Stimulated activated CD4-positive, alpha-beta T cell treated with anti-CD3 and anti-CD28 coated beads, Interleukin-1b, Interleukin-23, amount 100 ng/mL, for 1 hour (primary cell): ENCODE measurements around the gene ARHGEF4.
"Not testable (repeated sequence)": the region's sequence is repeated elsewhere in the genome, so short reads cannot be mapped to it uniquely, and the experiment has no call there.

Source experiments
- DNase-seq, 2 donors: peaks; one replicate each; pipeline ENCODE4 v3.0.0-alpha.2; 2020; ENCODE audit warnings: low read depth in 2 of 2

The ARHGEF4 gene

DNA sequence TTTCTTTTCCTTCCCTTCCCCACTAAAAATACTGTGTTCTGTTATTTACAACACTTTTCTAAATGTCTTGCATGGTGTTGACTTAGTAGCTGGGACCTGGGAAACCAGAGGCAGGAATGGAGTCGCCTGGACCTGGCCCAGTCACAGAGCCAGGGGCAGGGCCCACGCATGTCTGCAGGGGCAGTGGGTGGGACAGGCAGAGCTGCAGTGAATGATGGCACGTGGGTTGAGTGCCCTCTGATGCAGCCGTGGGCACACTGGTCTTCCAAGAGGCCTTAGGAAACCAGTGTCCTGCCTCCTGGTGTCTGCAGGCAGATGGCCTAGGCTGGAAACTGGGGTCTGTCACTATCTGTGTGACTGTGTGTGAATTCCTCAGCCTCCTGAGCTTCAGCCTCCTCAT is 46.8 kb downstream of the ARHGEF4 start:
- DNase-seq: no peak

DNA sequence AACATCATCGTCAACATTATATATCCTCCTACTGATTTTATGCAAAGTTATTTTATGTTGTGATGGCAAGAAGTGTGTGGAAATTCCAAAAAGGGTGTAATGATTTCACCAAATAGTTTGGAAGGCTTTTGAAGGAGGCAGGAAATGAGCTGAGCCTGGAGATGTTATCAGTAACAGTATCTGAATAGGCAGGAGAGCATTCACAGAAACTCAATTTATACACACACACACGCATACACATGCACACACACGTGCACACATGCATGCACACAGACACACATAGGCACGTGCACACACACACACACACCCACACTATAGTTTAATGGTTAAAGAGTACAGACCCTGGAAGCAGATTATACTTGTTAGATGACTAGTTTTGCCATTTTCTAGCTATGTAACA is 47.3 kb downstream of the ARHGEF4 start:
- DNase-seq: no peak

DNA sequence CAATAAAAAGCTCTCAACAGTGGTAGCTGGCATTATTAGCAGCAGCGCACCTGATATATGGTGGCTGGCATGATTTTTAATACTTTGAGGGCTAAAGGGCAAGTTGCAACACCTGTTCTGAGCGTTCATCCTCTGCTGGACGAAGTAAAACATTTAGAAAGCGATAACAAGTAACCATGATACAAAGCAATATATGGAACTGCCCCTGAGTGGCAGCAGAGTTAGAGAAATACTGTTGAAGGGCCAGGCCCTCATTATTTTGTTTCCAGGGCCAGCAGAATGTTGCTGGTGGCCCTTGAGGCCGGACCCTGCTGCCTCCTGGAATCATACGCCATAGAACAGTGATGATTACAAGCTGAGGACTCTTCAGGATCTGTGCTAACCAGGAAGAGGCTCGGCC is 47.8 kb downstream of the ARHGEF4 start:
- DNase-seq: no peak

DNA sequence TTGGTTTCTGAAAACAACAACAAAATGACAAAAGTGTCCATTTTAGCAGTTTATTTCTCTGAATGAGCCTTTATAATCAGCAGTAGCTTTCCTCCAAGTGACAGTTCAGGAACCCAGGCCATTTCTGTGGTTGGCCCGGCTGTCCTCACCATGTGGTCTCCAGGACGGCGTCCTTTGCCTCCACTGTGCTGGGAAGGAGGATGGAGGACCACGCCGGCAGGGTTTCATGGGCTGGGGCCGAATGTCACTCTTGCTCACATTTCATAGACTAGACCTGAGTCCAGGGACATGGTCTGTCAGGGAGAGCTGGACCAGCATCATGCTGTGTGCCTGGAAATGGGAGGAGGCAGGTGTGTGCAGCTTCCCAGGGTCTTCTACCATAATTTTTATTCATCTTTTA is 50.9 kb downstream of the ARHGEF4 start:
- no peak for DNase-seq

DNA sequence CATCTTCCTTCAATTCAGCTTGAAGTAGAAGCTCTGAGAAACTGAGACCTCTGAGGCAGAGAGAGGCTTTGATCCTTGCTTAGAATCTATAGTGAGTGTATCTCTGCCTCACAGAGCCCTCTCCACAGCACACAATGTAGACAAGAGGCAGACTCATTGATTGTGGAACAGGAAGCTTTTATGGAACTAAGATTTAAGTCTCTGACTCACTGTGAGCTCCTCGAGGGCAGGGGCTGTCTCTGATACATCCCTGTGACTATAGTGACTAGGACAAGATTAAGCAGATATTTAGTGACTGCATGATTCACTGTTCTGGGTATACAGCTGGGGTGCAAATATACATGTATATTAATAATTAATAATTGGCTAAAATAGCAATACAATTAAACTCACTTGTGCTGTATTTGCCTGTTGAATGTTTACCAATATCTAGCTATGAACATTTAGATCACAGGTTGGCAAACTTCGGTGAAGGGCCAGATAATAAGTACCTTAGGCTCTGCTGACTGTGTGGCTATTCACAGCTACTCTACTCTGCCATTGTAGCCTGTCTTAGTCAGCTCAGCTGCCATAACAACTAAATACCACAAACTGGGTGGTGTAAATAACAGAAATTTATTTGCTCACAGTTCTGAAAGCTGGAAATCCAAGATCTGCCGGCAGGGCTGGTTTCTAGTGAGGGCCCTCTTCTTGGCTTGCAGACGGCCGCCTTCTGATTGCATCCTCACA is 54.4 kb downstream of the ARHGEF4 start:
- DNase-seq: no peak

DNA sequence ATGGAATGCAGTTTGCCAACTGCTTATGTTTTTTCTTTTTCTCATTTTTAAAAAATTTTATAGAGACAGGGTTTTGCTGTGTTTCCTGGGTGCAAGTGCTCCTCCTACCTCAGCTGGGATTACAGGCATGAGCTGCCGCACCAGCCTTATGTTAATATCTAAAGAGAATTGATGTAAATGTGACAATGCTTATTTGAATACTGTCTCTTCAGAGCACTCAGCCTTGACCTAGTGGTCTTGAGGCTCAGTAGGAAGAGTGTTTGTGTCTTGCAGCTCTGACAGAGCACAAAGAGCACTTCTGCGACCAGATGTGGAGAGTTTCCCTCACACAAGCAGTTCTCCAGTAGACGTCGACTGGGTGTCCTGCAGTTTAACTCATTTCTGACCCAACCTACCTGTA is 55.3 kb downstream of the ARHGEF4 start:
- no peak for DNase-seq

DNA sequence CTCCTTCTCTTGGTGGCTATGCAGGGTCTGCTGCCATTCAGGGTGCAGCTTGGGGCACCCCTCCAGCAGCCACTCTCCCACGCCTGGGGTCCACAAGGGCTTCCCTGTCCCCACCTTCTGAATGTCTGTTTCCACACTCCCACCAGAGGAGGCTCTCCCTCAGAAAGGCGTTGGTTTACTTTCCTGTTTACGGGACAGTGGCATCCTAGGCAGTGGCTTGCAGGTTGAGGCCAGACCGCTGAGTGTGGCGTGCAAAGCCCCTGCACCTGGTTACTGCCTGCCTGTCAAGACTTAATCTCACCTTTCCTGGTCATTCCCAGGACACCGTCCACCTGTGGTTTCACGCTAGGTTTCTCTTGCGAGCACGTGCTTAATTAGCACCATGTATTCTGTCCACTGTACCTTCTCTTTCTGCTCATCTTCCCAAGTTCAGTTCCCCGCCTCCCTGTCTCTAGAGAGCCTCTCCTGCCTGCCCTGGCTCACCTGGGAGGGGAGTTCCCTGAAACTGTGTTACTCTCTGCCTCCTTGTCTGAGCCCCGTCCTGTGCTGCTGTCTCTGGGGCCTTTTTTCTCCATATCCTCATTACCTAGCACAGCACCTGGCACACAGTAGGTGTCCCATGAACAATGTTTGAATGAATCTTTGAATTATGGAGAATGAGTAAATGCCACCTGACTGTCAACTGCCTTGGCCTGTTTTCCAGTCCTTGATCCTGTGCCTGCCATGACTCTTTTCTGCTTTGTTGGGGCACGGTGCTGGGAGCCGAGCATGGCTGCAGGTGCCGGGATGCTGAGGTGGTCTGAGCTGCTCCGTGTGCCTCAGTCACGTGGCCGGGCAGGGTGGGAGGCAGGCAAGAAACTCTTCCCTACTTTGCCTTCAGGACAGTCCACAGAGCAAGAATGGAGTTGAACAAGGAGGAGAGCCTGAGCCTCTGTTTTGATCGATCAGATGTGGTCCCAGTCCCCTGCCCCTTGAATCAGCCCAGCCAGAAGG is 56.4 kb downstream of the ARHGEF4 start:
- DNase-seq: no peak

DNA sequence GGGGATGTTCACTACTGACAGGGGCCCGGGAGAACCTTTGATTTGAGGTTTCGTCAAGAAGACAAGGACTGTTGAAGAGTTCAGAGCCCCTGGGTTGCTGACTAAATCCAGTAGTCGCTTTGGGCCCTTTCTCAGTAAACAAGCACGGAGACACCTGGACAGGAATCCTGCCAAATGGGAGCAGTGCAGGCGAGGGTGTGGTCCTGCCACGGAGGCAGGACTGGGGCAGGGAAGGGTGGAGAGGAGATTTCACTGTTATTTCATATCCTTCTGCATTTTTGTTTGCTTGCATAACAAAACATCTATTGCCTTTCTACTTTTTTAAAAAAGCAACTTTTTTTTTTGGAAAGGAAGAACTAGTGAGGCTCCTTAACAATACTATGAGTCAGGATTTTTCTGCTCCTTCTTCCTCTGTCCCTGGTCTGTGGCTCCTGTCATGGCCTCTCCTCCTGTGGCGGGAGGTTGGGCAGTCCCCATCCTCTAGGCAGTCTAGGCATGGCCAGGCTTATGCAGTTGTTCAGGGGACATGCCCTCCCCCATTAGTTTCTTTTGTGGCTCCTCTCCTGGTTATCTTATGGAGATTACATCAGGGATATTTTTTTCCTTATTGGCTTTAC is 57.7 kb downstream of the ARHGEF4 start:
- DNase-seq: no peak

DNA sequence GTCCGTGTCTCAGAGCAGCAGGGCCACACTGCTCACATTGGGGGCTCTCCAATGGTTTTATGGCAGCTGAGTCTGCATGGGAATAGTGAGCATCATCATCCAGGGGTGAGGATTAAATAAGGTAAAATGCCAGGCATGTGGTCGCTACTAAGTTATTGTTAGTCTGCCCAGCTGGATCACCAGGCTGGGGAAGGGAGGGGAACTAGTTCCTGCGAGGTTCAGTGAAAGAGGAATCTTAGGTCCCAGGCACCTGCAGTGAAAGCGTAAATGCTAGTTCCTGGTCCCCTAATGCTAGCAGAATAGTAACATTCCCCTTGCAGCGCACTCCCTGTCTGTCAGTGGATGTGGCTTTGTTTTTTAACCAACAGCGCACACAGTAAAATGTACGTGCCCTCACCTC is 60.1 kb downstream of the ARHGEF4 start:
- DNase-seq: no peak

DNA sequence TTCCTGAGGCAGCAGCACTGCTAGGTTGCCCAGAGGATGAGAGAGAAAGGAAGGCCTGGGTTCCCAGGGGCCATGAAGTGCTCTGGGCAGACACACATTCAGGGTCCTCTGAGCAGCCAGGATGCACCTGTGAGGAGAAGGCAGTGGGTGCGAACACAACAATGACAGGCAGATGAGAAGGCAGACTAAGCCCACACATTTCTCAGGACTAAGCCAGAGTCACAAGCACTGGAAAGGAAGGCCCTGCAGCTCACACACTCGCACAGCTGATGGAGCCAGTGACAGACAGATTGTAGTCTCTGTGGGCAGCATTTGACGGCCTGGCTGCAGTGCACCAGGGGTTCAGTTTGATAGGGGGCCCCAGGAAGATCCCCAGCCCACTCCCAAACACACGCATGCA is 61.8 kb downstream of the ARHGEF4 start:
- DNase-seq: no peak

DNA sequence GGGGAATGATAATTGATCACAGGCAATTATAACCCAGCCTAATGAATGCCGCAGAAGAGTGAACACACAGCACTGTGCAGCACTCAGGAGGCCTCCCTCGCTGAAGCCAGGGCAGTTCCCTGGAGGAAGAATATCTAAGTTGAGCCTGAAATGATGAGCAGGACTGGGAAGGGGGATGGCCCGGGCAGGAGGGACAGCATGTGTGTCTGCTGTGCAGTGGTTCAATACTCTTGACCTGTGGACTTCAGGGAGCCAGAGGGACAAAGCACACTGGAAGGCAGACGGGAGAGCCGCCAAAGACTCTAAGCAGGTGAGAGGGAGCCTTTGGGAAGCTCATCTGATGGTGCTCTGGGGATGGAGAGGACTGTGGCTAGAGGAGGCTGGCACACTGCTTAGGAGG is 62.6 kb downstream of the ARHGEF4 start:
- DNase-seq: no peak

DNA sequence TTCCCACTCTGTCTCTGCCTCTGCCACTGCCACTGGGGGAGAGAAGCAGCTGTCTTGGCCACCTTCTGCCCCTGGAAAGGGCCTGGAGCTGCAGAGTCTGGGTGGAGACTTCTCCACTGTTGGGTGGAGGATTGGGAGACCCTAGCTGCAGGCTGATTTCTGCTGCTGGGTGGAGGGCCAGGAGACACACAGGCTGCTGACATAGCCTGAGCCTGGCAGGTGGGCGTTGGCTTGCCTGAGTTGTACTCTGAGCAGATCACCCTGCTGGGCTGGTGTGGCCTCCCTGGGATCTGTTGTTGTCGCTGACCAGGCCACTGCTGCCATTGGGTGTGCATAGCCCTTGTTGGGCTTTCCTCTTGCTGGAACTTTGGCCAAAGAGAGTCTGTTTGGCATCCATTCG is 64.3 kb downstream of the ARHGEF4 start:
- DNase-seq: no peak

DNA sequence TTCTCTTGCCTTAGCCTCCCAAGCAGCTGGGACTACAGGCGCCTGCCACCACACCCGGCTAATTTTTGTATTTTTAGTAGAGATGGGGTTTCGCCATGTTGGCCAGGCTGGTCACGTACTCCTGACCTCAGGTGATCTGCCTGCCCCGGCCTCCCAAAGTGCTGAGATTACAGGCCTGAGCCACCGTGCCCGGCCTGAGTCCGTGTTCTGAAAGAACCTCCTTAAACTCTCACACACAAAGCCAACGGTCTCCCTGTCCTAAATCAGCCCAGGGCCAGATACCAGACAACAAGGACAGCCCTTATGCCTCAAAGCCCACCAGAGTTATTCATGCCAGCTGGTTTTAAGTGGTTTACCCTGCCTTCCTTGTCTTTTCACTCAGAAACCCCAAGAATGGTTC is 64.9 kb downstream of the ARHGEF4 start:
- not testable (repeated sequence) for DNase-seq

DNA sequence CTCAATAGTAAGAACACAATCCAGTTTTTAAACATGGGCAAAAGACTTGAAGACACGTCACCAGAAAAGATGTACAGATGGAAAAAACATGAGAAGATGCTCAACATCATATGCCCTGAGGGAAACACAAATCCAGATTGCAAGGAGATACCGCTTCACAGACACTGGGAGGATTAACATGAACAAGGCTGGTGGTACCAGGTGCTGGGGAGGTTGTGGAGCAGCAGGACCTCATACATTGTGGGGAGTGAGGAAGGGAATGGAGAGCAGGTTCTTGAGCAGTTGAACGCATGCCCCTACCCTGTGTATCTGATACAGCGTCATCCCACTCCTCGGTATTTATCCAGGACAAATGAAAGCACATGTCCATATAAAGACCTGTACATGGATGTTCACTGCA is 72.1 kb downstream of the ARHGEF4 start:
- DNase-seq: no peak

DNA sequence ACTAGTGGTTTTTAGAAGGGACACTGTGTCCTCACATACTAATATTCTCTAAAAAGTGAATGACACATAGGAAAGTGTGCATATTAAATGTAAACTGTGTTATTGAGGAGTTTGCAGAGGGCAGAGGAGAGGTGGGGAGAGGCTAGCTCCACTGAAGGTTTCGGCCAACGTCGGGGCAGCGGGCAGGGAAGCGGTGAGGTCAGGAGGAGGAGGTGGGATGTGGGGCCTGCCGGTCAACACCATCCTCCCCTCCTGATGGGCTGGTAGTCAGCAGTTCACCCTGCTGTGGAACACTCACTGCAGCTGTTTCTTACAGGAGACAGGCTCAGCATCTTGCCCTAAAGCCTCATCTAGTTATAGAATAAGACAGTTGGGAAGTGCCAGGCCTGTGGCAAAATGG is 74.2 kb downstream of the ARHGEF4 start:
- no peak for DNase-seq

DNA sequence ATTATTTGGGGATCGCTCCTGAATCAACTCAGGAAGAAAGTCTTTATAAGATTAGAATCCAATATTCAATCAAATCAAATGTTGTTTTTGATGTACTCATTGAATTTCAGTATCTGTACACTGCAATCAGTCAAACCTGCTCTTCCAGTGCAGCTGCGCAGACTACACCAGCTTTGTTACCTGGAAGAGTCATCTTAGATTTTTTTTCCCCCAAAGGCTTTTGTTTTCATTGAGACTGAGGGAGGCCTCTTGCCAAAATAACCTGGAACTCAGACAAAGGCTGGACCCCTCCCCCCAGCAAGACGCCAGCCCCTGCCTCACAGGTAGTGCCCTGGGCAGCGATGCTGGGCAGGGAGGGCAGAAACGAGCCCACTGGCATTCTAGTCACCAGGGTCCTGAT is 74.8 kb downstream of the ARHGEF4 start:
- DNase-seq: no peak

DNA sequence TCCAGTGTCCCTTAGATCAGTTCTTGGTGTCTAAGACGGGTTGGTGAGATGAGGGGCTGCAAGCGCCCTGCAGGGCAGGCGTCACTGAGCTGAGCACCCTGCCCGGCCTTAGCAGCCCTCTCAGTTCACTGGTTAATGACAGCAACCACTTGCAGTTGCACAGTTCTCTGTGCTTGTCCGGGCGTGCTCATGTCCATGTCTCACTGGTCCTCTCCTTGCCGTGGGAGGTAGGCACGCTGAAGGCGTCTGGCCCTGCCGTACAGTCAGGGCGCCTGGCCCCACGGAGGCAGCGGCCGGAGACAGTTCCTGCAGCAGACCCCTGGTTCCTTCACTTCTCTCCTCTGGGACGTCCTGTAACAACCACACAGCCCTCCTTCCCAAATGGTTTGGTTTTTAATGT is 75.3 kb downstream of the ARHGEF4 start:
- no peak for DNase-seq

DNA sequence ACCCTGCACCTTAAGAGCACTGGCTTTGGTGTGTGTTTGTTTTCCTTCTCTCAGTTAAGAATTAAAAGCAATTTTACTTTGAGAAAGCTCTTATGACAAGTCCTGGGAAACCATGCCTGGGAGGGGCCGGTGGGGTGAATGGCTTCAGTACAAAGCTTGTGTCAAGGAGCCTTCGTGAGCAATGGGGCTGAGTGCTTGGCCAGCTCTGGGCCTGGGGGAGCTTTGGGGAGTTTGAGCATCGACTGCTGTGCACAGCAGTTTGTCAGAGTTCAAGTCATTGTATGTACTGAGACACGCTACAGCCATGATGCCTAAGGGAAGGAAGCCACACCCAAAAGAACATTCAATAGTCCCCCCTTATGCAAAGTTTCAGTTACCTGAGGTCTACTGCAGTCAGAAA is 75.8 kb downstream of the ARHGEF4 start:
- DNase-seq: no peak

DNA sequence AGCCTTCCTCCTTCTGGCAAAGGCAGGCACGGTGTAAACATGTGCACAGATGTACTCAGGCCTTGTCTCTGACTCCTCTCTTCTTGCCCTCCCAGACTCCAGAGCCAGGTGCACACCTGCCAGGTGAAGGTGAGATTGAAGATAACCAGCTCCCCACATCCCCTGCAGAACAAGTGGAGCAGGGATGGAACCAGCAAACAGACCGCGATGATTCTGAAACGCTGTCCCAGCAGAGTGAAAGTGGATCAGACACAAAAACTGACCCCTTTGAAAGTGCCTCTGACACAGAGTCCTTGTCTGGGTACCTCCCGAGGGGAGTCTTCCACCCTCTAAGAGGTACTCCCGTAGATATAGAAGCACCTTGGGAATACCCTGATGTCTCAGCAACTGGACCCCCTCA is 77.2 kb downstream of the ARHGEF4 start:
- no peak for DNase-seq

DNA sequence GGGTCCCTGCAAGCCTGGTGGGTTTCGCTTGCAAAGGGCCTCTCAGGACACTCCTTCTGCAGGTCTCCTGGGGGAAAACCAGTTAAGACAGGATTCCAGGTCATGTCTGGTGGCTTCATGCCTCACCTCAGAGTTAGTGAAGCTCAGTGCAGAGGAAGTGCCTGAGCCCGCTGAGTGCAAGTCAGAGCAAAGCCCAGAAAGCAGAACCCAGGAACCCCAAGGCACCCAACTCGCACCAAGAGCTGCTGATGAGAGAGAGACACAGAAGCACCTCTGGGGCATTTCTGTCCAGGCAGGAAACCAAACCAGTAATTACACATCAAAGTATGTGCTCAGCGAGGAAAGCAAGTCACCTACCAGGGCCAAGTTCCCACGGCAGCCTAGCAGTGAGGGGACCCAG is 78.4 kb downstream of the ARHGEF4 start:
- no peak for DNase-seq

DNA sequence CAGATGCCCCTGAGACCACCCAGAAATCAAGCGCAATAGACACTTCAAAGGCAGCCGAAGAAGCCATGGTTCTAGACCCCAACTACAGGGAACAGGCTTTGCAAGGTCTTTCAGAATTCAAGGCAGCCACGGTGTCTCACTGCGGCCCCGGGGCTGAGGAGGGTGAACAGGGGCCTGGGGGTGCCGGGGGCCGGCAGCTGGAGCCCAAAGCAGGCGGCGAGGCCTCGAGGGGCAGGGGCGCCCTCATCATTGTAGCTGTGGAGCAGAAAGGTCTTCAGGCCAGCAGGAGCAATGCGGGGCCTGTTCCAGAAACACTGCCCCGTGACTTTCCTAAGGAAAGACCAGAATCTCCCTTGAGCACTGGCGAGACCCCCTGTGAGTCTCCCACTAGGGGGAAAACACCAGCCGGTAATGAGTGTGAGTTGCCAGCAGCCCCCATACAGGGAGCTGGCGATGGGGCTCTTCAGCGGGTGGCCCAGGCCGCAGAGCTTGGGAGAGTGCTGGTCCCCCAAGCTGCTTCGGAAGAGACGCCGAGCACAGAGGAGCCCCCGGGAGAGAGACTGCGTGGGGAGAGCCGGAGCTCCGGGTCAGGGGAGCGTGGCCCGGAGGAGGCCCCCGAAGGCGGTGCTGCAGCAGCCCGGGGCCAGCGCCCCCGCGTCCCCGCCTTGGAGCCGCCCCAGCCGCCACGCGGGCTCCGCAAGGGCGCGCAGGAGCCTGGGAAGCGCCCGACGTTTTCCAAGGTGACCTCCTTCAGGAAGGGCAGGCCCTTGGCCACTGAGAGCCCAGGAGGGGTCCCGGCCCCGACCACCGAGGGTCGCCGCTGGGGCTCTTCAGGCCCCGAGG is 79.1 kb downstream of the ARHGEF4 start:
- no peak for DNase-seq

DNA sequence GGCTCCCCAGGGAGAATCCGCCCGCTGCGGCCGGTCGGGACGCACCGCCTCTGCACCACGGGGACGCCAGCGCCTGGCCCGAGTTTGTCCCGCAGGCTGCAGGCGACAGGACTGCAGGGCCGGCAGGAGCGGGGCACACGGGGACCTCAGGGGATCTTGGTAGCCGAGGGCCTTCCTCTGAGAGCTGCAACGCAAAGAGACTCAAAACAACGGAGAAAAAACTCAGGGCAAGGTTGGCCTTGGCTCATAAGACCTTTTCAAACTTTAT is 79.7 kb downstream of the ARHGEF4 start:
- no peak for DNase-seq
